ENCODE results near the gene SNX25. TPM values are rescaled to one million over a fixed set of nuclear protein-coding genes. Genes with fewer than 3 reads are reported as not detected.

Gene SNX25
- total and polyA plus RNA-seq, 2 donors (not counting 1 experiment from before 2014, with no cell fraction given) = 12.0 to 77.6 TPM

GRCh38 chr4:185395238-185395955, 186.0 kb downstream of the SNX25 start, which contains the start of gene LRP2BP:
Gene LRP2BP, minus strand, starts transcription at chr4:185395924. Its CDS starts 17,738 bp downstream, at chr4:185378186.
- no peaks in the 10 kb centered on the region for H4K20me1 ChIP-seq (ENCODE audit: control insufficient read depth, insufficient read depth, low read length, poor library complexity, severe bottlenecking)
- no peaks in the 10 kb centered on the region for H3K9me3 ChIP-seq (ENCODE audit: control extremely low read depth in 1 of 3, control insufficient read depth in 2 of 3, insufficient read depth in 1 of 3, low read length in 2 of 3)
- ChIA-PET CTCF (interaction anchor here (1.4 to 2.4 kb wide), 5 partner anchors 10 to 202 kb away, joined by 3 to 15 read pairs (median 3); partner anchors contain the start of gene UFSP2), POLR2A (interaction anchor here (0.6 to 2.2 kb wide), 4 partner anchors 10 to 626 kb away, joined by 3 to 19 read pairs (median 5); partner anchors contain the start of gene UFSP2)
- H3K36me3 ChIP-seq (replicated peaks in 1 of 2; ENCODE audit: control extremely low read depth in 1 of 2, control insufficient read depth in 1 of 2, extremely low read depth in 1 of 2, insufficient read depth in 2 of 2, low read length in 1 of 2) = peaks cover 0 to 10% of the 10 kb centered on the region in 2 experiments
- TF ChIP-seq EZH2 (IDR thresholded peaks at IDR 0.05; ENCODE audit: borderline replicate concordance, insufficient read depth, low read depth, low read length, poor library complexity, severe bottlenecking) (no peak), CTCF (IDR thresholded peaks at IDR 0.05) (no peak)
- Mint-ChIP-seq H3K27me3 (no peaks in the 10 kb centered on the region), H3K4me3 (peak within 1 kb of the TSS; percentile 92), H3K4me1 (peaks cover 54% of the 10 kb centered on the region), H3K9me3 (ENCODE audit: insufficient read depth) (no peaks in the 10 kb centered on the region), H3K27ac (peak within 1 kb of the TSS; percentile 94)
- ATAC-seq (ENCODE audit: low read depth) (no peak), DNase-seq (peak; percentile 57)
- H3K4me1 ChIP-seq (ENCODE audit: control insufficient read depth in 2 of 2, insufficient read depth in 2 of 2, low read length in 2 of 2) = peaks cover 26% of the 10 kb centered on the region in 2 donors
- H3K9ac ChIP-seq (ENCODE audit: low read length) = peak within 1 kb of the TSS; percentile 88
- H3K79me2 ChIP-seq (ENCODE audit: control insufficient read depth, insufficient read depth, low read length) = no peaks in the 10 kb centered on the region
- H3K27ac ChIP-seq (ENCODE audit: low read length in 2 of 2) = peak within 1 kb of the TSS; percentile 97 to 99
- 0% methylated on average over 3 of the region's 12 CpGs for WGBS (ENCODE audit: insufficient coverage)
- H3K4me2 ChIP-seq (replicated peaks; ENCODE audit: low read depth, low read length, poor library complexity, severe bottlenecking) = peak within 1 kb of the TSS; percentile 90
- no peaks in the 10 kb centered on the region for H3K27me3 ChIP-seq (replicated peaks in 1 of 4; ENCODE audit: control extremely low read depth in 1 of 4, control insufficient read depth in 3 of 4, insufficient read depth in 4 of 4, low read length in 3 of 4)
- peak within 1 kb of the TSS; percentile 70 for H2AFZ ChIP-seq (ENCODE audit: insufficient read depth, low read depth, low read length, poor library complexity, severe bottlenecking)
- H3K4me3 ChIP-seq (ENCODE audit: control extremely low read depth in 1 of 5, extremely low read depth in 1 of 5, insufficient read depth in 1 of 5, low read depth in 2 of 5, low read length in 4 of 5) = peak within 1 kb of the TSS; percentile 79 to 98 (median 89)
- intact Hi-C loops (cut with micrococcal nuclease) = loop anchor here (1.0 to 10.0 kb wide), 5 partner anchors 192 to 1888 kb away; partner anchors contain the start of genes ACSL1, CYP4V2 and ING2

Measured in B cell (primary cell).